Medulla oblongata (tissue), 1 donor: Measurements from ENCODE around the gene ALB.
"Not testable (repeated sequence)": the region's sequence is repeated elsewhere in the genome, so short reads cannot be mapped to it uniquely, and the experiment has no call there.

ENCODE experiments used
- DNase-seq: peaks from one replicate; pipeline ENCODE4 v3.0.0-alpha.2; 2015; ENCODE audit errors: extremely low spot score

Gene ALB

GRCh38 chr4:73404042-73404441, at the start of gene ALB:
Gene ALB (plus strand): TSS chr4:73404287. CDS start chr4:73404328, 41 bp downstream.
- DNase-seq, result no peak

- DNase-seq, result not testable (repeated sequence)
These were observed 46.9 kb upstream of the ALB start for GRCh38 chr4:73357174-73357573.

GRCh38 chr4:73369506-73370199, 34.4 kb upstream of the ALB start:
- DNase-seq, result not testable (repeated sequence)

- DNase-seq, result no peak
These were observed 28.8 kb upstream of the ALB start for GRCh38 chr4:73375328-73375741.

- DNase-seq, result no peak
These were observed 27.8 kb upstream of the ALB start for GRCh38 chr4:73376251-73376650.

- no peak for DNase-seq
These were observed 27.1 kb upstream of the ALB start for GRCh38 chr4:73376976-73377375.

GRCh38 chr4:73378887-73379286, 25.2 kb upstream of the ALB start:
- no peak for DNase-seq

GRCh38 chr4:73379946-73380345, 24.1 kb upstream of the ALB start:
- DNase-seq, result no peak

- DNase-seq, result no peak
These were observed 22.9 kb upstream of the ALB start for GRCh38 chr4:73381214-73381613.

- no peak for DNase-seq
These were observed 20.6 kb upstream of the ALB start for GRCh38 chr4:73383452-73383851.

GRCh38 chr4:73387552-73387951, 16.5 kb upstream of the ALB start:
- DNase-seq, result no peak

- no peak for DNase-seq
These were observed 15.2 kb upstream of the ALB start for GRCh38 chr4:73388887-73389286.

GRCh38 chr4:73389663-73390062, 14.4 kb upstream of the ALB start:
- not testable (repeated sequence) for DNase-seq

GRCh38 chr4:73391774-73392173, 12.3 kb upstream of the ALB start:
- DNase-seq, result no peak

- DNase-seq, result no peak
These were observed 11.2 kb upstream of the ALB start for GRCh38 chr4:73392936-73393335.

- DNase-seq, result no peak
These were observed 7.8 kb upstream of the ALB start for GRCh38 chr4:73396304-73396703.

- no peak for DNase-seq
These were observed 6.8 kb upstream of the ALB start for GRCh38 chr4:73396993-73397972.

GRCh38 chr4:73401412-73401811, 2.7 kb upstream of the ALB start:
- DNase-seq, result no peak

- no peak for DNase-seq
These were observed 370 bp downstream of the ALB start for GRCh38 chr4:73404457-73404856.

GRCh38 chr4:73405138-73405537, 1.1 kb downstream of the ALB start:
- DNase-seq, result no peak

- DNase-seq, result no peak
These were observed 2.4 kb downstream of the ALB start for GRCh38 chr4:73406548-73406875.

- no peak for DNase-seq
These were observed 3.2 kb downstream of the ALB start for GRCh38 chr4:73407227-73407673.
